ENCODE data around the gene FOXJ3. TPM values are rescaled to one million over a fixed set of nuclear protein-coding genes. Genes with fewer than 3 reads are reported as not detected.

The FOXJ3 gene
- total and polyA plus RNA-seq, 2 donors (not counting 1 experiment from before 2014, with no cell fraction given) = 15.4 to 76.4 TPM

- no peak overlapping the region for H2AFZ ChIP-seq (ENCODE audit: insufficient read depth, low read depth, low read length, poor library complexity, severe bottlenecking)
- peaks cover 3 to 7% of the 10 kb centered on the region in 2 experiments for H3K36me3 ChIP-seq (replicated peaks in 1 of 2; ENCODE audit: control extremely low read depth in 1 of 2, control insufficient read depth in 1 of 2, extremely low read depth in 1 of 2, insufficient read depth in 2 of 2, low read length in 1 of 2)
- no peak overlapping the region for H3K27ac ChIP-seq (ENCODE audit: low read length in 2 of 2)
- no peaks in the 10 kb centered on the region for H3K9me3 ChIP-seq (ENCODE audit: control extremely low read depth in 1 of 3, control insufficient read depth in 2 of 3, insufficient read depth in 1 of 3, low read length in 2 of 3)
- no peak overlapping the region for H3K4me2 ChIP-seq (replicated peaks; ENCODE audit: low read depth, low read length, poor library complexity, severe bottlenecking)
- DNase-seq (no peak), ATAC-seq (ENCODE audit: low read depth) (no peak)
- POLR2A ChIA-PET = no interaction called here
- H3K27me3 ChIP-seq (replicated peaks in 1 of 4; ENCODE audit: control extremely low read depth in 1 of 4, control insufficient read depth in 3 of 4, insufficient read depth in 4 of 4, low read length in 3 of 4) = no peaks in the 10 kb centered on the region
- Mint-ChIP-seq H3K4me3 (no peak overlapping the region), H3K9me3 (ENCODE audit: insufficient read depth) (no peaks in the 10 kb centered on the region), H3K27ac (no peak overlapping the region), H3K27me3 (no peaks in the 10 kb centered on the region), H3K4me1 (peaks cover 31% of the 10 kb centered on the region)
- no peak overlapping the region for H3K9ac ChIP-seq (ENCODE audit: low read length)
- no peaks in the 10 kb centered on the region for H3K4me1 ChIP-seq (ENCODE audit: control insufficient read depth in 2 of 2, insufficient read depth in 2 of 2, low read length in 2 of 2)
- no CpG with 5 or more reads among the region's 5 CpGs for WGBS (ENCODE audit: insufficient coverage)
- TF ChIP-seq, protein P1, sequence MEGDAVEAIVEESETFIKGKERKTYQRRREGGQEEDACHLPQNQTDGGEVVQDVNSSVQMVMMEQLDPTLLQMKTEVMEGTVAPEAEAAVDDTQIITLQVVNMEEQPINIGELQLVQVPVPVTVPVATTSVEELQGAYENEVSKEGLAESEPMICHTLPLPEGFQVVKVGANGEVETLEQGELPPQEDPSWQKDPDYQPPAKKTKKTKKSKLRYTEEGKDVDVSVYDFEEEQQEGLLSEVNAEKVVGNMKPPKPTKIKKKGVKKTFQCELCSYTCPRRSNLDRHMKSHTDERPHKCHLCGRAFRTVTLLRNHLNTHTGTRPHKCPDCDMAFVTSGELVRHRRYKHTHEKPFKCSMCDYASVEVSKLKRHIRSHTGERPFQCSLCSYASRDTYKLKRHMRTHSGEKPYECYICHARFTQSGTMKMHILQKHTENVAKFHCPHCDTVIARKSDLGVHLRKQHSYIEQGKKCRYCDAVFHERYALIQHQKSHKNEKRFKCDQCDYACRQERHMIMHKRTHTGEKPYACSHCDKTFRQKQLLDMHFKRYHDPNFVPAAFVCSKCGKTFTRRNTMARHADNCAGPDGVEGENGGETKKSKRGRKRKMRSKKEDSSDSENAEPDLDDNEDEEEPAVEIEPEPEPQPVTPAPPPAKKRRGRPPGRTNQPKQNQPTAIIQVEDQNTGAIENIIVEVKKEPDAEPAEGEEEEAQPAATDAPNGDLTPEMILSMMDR (IDR thresholded peaks at IDR 0.05) = no peak
- TF ChIP-seq EZH2 (IDR thresholded peaks at IDR 0.05; ENCODE audit: borderline replicate concordance, insufficient read depth, low read depth, low read length, poor library complexity, severe bottlenecking) = no peak
- H4K20me1 ChIP-seq (ENCODE audit: control insufficient read depth, insufficient read depth, low read length, poor library complexity, severe bottlenecking) = peaks cover 28% of the 10 kb centered on the region
- no peak overlapping the region for H3K4me3 ChIP-seq (ENCODE audit: control extremely low read depth in 1 of 5, extremely low read depth in 1 of 5, insufficient read depth in 1 of 5, low read depth in 2 of 5, low read length in 4 of 5)
- intact Hi-C loops (cut with micrococcal nuclease) = no loop called here
- peaks cover 59% of the 10 kb centered on the region for H3K79me2 ChIP-seq (ENCODE audit: control insufficient read depth, insufficient read depth, low read length)
- CTCF ChIA-PET = no interaction called here
Observed at GRCh38 chr1:42282867-42283583, 52.0 kb downstream of the FOXJ3 start.

DNA sequence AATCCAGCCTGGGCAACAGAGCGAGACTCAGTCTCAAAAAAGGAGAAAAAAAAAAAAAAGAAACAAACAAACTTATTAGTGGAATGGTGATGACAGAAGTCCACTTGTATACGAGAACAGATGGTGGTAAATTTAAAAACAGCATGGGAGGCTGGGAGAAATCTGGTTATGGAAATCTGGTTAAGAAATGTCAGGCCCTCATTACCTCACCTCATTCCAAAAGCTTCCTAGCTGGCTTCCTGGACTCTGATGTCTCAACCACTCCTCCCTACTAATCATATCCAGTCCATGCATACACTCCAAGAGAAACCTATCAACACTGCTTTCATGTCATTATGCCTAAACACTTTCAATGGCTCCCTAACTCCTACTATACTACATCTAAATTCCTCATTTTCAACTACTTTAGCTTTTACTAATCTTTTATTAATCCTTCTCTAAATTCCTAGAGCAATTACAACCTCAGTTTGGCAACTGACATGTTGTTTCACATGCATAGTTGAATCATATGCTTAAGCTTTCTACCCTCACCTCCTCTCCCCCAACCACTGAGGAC, 52.9 kb downstream of the FOXJ3 start:
- CTCF ChIA-PET = no interaction called here
- Histone ChIP-seq H3K27me3 (replicated peaks in 1 of 4; ENCODE audit: control extremely low read depth in 1 of 4, control insufficient read depth in 3 of 4, insufficient read depth in 4 of 4, low read length in 3 of 4) (no peaks in the 10 kb centered on the region), H4K20me1 (ENCODE audit: control insufficient read depth, insufficient read depth, low read length, poor library complexity, severe bottlenecking) (peaks cover 23% of the 10 kb centered on the region), H3K4me1 (ENCODE audit: control insufficient read depth in 2 of 2, insufficient read depth in 2 of 2, low read length in 2 of 2) (no peaks in the 10 kb centered on the region), H3K4me3 (ENCODE audit: control extremely low read depth in 1 of 5, extremely low read depth in 1 of 5, insufficient read depth in 1 of 5, low read depth in 2 of 5, low read length in 4 of 5) (no peak overlapping the region), H3K36me3 (replicated peaks in 1 of 2; ENCODE audit: control extremely low read depth in 1 of 2, control insufficient read depth in 1 of 2, extremely low read depth in 1 of 2, insufficient read depth in 2 of 2, low read length in 1 of 2) (peaks cover 3 to 8% of the 10 kb centered on the region in 2 experiments), H3K4me2 (replicated peaks; ENCODE audit: low read depth, low read length, poor library complexity, severe bottlenecking) (no peak overlapping the region), H3K9ac (ENCODE audit: low read length) (no peak overlapping the region), H3K27ac (ENCODE audit: low read length in 2 of 2) (no peak overlapping the region), H3K9me3 (ENCODE audit: control extremely low read depth in 1 of 3, control insufficient read depth in 2 of 3, insufficient read depth in 1 of 3, low read length in 2 of 3) (no peaks in the 10 kb centered on the region), H3K79me2 (ENCODE audit: control insufficient read depth, insufficient read depth, low read length) (peaks cover 56% of the 10 kb centered on the region), H2AFZ (ENCODE audit: insufficient read depth, low read depth, low read length, poor library complexity, severe bottlenecking) (no peak overlapping the region)
- Mint-ChIP-seq H3K4me3 (no peak overlapping the region), H3K9me3 (ENCODE audit: insufficient read depth) (no peaks in the 10 kb centered on the region), H3K27me3 (no peaks in the 10 kb centered on the region), H3K27ac (no peak overlapping the region), H3K4me1 (peaks cover 31% of the 10 kb centered on the region)
- DNase-seq = no peak
- intact Hi-C loops (cut with micrococcal nuclease) = no loop called here
- no peak for ATAC-seq (ENCODE audit: low read depth)
- POLR2A ChIA-PET = no interaction called here
- TF ChIP-seq EZH2 (IDR thresholded peaks at IDR 0.05; ENCODE audit: borderline replicate concordance, insufficient read depth, low read depth, low read length, poor library complexity, severe bottlenecking) = no peak
- TF ChIP-seq, protein P1 (IDR thresholded peaks at IDR 0.05) = no peak
- WGBS (ENCODE audit: insufficient coverage) = no CpG with 5 or more reads among the region's 2 CpGs
